GM23338 (cell line): ENCODE data around the gene LRRC28.

ENCODE experiments used
- CREB1 ChIP-seq: fragments of 250-450 bp; sonication (Bioruptor Pico); IDR thresholded peaks from 2 replicates; pipeline ENCODE4 v1.5.0; 2020; ENCODE audit warnings: low read depth, mild to moderate bottlenecking, moderate library complexity
- ETS1 ChIP-seq: IDR thresholded peaks from 2 replicates; pipeline ENCODE4 v1.6.1; 2016; ENCODE audit warnings: antibody characterized with exemption
- EZH2 ChIP-seq: fragments of 200-600 bp; sonication (generic); IDR thresholded peaks from one replicate; pipeline ENCODE4 v1.8.0; 2017; ENCODE audit warnings: antibody characterized with exemption, mild to moderate bottlenecking, low read depth; ENCODE audit not compliant: unreplicated experiment
- EZH2phosphoT487 ChIP-seq: fragments of 200-600 bp; sonication (generic); IDR thresholded peaks from one replicate; pipeline ENCODE4 v1.8.1; 2018; ENCODE audit warnings: antibody characterized with exemption; ENCODE audit not compliant: unreplicated experiment
- JUNB ChIP-seq: IDR thresholded peaks from one replicate; pipeline ENCODE4 v1.6.1; 2016; ENCODE audit warnings: antibody characterized with exemption; ENCODE audit not compliant: unreplicated experiment
- POLR2AphosphoS5 ChIP-seq: IDR thresholded peaks from 2 replicates; pipeline ENCODE4 v1.6.1; 2016; ENCODE audit warnings: antibody characterized with exemption, low read depth
- STAT1 ChIP-seq: IDR thresholded peaks from one replicate; pipeline ENCODE4 v1.6.1; 2016; ENCODE audit warnings: antibody characterized with exemption; ENCODE audit not compliant: unreplicated experiment
- TF ChIP-seq, protein P1 (sequence below), 2 experiments: fragments of 200-600 bp in 1 of 2; sonication (generic) in 1 of 2; conservative IDR thresholded peaks; 2 replicates each; pipeline versions ENCODE4 v1.5.1 to v1.6.1; 2016 to 2017; ENCODE audit warnings: antibody characterized with exemption in 2 of 2, low read depth in 2 of 2, mild to moderate bottlenecking in 2 of 2, moderate library complexity in 1 of 2
- TF ChIP-seq, protein P2 (sequence below): IDR thresholded peaks from one replicate; pipeline ENCODE4 v1.6.1; 2018; ENCODE audit warnings: antibody characterized with exemption; ENCODE audit not compliant: unreplicated experiment

DNA sequence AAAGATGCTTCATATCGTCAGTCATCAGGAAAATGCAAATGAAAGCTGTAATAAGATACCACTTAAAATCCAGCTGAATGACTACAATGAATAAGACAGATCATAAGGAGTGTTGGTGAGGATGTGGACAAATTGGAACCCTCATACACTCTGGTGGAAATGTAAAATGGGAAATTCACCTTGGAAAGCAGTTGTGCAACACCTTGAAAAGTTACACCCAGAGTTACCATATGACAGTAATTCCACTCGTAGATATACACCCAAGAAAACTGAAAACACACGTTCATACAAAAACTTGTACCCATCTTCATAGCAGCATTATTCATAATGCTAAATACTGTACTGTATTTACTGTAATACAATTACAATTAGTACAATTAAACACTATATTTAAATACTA is 4.2 kb upstream of the LRRC28 start:
- TF ChIP-seq, protein P1, sequence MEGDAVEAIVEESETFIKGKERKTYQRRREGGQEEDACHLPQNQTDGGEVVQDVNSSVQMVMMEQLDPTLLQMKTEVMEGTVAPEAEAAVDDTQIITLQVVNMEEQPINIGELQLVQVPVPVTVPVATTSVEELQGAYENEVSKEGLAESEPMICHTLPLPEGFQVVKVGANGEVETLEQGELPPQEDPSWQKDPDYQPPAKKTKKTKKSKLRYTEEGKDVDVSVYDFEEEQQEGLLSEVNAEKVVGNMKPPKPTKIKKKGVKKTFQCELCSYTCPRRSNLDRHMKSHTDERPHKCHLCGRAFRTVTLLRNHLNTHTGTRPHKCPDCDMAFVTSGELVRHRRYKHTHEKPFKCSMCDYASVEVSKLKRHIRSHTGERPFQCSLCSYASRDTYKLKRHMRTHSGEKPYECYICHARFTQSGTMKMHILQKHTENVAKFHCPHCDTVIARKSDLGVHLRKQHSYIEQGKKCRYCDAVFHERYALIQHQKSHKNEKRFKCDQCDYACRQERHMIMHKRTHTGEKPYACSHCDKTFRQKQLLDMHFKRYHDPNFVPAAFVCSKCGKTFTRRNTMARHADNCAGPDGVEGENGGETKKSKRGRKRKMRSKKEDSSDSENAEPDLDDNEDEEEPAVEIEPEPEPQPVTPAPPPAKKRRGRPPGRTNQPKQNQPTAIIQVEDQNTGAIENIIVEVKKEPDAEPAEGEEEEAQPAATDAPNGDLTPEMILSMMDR (conservative IDR thresholded peaks at IDR 0.05; ENCODE audit: low read depth in 2 of 2): no peak
- TF ChIP-seq POLR2AphosphoS5: no peak
- no peak for TF ChIP-seq ETS1
- no peak for TF ChIP-seq EZH2
- no peak for TF ChIP-seq EZH2phosphoT487
- TF ChIP-seq JUNB: no peak
- TF ChIP-seq, protein P2, sequence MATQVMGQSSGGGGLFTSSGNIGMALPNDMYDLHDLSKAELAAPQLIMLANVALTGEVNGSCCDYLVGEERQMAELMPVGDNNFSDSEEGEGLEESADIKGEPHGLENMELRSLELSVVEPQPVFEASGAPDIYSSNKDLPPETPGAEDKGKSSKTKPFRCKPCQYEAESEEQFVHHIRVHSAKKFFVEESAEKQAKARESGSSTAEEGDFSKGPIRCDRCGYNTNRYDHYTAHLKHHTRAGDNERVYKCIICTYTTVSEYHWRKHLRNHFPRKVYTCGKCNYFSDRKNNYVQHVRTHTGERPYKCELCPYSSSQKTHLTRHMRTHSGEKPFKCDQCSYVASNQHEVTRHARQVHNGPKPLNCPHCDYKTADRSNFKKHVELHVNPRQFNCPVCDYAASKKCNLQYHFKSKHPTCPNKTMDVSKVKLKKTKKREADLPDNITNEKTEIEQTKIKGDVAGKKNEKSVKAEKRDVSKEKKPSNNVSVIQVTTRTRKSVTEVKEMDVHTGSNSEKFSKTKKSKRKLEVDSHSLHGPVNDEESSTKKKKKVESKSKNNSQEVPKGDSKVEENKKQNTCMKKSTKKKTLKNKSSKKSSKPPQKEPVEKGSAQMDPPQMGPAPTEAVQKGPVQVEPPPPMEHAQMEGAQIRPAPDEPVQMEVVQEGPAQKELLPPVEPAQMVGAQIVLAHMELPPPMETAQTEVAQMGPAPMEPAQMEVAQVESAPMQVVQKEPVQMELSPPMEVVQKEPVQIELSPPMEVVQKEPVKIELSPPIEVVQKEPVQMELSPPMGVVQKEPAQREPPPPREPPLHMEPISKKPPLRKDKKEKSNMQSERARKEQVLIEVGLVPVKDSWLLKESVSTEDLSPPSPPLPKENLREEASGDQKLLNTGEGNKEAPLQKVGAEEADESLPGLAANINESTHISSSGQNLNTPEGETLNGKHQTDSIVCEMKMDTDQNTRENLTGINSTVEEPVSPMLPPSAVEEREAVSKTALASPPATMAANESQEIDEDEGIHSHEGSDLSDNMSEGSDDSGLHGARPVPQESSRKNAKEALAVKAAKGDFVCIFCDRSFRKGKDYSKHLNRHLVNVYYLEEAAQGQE: no peak
- no peak for TF ChIP-seq STAT1
- TF ChIP-seq CREB1 (CRISPR knock-in tag): no peak
